Inflammatory macrophage treated with lipopolysaccharide for 1 hour (primary cell): ENCODE results near the gene DOLPP1.
"Not testable (repeated sequence)": the region's sequence is repeated elsewhere in the genome, so short reads cannot be mapped to it uniquely, and the experiment has no call there.

ENCODE experiments used
- DNase-seq, 2 donors: peaks; one replicate each; pipeline ENCODE4 v3.0.0-alpha.2; 2020 to 2022

DOLPP1 gene

DNA sequence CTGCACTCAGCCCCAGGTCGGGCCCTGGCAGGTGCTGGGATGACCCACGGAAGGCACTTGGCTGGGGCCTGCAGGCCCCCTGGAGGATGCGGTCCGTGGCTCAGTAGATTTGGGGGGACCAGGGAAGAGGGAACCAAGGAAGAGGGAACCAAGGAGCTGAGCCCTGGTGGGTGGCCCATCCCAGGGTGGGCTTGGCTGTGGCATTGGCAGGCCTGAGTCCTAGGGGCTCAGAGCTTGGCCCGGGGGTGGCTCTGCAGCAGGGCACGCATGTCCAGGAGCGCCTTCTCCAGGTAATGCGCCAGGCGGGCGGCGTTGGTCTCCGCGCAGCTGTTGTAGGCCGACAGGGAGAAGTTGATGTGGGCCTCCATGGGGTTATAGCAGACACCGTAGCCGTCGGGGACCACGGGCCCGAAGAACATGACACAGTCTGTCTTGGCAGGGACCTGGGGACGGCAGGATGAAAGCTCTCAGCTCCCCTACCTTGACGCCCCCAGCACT lies 14.3 kb downstream of the DOLPP1 start:
- DNase-seq = no peak

GRCh38 chr9:129095908-129096307 lies 15.0 kb downstream of the DOLPP1 start:
- no peak for DNase-seq

DNA sequence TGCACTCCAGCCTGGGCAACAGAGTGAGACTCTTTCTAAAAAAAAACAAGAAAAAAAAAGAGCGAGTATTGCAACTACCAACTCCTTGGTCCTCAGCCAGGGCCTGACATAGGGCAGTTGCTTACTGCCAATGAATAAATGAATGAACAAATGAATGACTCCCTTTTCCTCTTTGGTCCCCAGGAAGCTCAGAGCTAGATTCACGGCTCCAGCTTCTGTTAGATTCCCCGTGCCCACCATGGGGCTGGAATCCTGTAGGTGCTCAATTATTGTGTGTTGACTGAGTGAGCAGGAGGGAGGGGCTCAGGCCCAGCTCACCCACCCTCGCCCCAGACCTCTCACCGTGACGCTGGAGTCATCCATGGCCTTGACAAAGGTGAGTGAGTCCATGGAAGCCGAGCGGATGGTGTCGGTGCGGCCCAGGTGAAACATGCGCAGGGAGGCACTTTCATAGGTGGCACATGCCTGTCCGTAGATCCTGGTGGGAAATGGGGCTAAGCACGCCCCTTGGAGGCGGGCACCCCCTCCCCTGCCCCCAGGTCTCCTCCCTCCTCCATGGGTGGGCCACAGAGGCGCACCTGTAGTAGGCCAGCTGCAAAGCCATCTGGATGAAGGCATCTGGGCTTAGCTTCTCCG lies 16.9 kb downstream of the DOLPP1 start:
- no peak for DNase-seq

- no peak for DNase-seq
Observed at GRCh38 chr9:129098328-129098727, 17.4 kb downstream of the DOLPP1 start.

DNA sequence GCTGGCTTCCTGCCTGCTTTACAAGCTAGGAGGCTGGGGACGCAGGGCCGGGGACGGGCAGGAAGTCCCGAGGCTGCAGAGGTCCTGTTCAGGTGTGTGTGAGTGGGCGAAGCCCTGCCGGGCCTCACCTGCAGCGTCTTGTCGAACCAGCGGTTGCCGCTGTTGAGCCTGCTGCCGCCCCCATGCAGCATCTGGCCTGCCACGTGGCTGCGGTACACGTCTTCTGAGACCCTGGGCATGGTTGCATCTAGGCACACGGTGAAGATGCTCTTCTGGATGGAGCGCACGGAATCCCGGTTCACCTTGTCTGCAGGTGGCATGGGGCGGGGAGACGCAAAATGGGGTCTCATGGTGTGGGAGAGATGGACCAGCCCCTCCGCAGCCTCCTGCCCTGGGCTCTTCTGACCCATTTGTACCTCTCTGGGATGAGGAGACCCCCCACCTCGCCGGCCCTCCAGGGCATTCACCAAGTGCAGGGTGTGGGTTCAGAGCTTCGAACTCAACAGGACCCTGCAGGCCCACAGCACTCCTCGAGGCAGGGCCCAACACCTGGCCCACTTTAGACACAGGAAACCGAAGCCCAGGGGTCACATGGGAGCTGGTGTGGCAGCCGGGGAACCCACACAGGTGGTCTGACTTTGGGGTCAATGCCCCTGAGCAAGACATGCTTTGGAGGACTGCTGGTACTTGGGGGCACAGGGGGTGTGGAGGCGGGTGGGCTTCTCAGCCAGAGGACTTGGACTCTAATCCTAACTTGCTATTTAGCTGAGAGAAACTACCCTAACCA lies 19.7 kb downstream of the DOLPP1 start:
- no peak for DNase-seq

DNA sequence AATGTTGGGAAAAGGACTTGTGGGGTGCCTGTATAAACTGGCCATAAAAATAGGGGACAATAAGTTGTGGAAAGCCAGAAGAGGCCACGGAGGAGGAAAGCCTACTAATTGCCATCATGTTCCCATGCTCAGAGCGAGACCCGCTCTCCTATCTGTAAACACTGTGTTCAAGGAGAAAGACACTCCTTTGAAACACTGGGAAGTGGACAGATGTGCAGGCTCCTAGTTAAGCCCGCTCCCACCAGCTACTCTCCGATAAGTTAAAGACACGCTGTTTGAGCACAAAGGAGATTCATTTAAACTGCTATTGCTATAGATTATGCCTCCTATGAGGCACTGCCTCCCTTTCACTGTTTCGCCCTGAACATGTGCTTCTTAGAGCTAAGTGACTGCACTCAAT lies 20.4 kb downstream of the DOLPP1 start:
- DNase-seq = no peak

DNA sequence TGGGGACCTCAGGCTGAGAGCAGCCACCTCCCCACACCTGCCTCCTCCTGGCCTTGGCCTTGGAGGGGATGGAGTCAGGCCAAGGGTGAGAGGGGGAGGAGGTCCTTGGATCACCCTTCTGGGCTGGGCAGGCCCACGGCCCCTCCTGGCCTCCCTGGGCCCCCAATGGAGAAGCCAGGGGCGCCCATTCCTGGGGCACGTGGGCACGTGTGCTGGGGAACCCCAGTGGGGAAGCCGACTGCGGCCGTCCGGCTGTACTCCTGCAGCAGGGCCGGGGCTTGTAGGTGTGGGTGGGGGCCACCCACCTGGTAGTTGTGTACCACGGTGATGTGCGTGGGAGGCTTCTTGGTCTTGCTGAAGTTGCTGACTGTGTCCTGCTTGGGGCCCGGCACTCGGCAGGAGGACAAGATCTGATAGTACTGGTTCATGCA lies 21.2 kb downstream of the DOLPP1 start:
- DNase-seq = no peak

DNA sequence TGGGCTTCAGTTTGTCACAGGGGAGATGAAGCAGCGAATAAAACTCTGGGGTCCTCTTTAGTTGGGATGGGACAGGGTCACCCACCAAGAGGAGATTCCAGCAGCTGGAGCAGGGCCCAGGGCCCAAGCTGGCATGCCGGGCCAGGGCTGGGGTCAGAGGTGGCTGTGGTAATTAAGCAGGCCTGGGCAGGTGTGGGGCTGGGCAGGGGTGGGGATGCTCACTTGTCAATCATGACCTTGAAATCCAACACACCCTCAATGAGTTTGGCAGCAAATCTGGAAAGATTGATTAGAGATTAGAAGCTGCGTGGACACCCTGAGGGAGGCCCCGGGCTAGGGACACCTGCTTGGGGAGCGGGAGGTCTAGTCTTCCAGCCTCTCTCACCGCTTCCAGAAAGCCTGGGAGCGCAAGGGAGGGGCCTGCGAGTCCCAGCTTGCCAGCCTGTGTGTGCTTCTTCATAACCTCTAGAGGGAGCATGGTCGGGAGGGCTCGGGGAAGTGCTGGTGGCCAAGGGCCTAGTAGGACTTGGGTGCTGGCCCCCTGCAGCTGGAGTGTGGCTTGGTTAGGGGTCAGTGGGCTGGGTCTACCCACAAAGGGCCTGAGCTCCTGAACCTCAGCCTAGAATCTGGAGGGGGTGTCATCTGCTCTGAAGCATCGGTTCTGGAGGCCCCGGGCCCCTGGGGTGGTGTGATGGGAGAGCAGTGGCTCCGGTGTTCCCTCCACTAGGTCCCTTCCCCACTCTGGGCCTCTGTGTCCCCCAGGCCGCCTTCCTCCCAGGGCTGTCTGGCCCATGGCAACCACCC lies 22.1 kb downstream of the DOLPP1 start:
- peak; percentile 39 to 62 for DNase-seq

DNA sequence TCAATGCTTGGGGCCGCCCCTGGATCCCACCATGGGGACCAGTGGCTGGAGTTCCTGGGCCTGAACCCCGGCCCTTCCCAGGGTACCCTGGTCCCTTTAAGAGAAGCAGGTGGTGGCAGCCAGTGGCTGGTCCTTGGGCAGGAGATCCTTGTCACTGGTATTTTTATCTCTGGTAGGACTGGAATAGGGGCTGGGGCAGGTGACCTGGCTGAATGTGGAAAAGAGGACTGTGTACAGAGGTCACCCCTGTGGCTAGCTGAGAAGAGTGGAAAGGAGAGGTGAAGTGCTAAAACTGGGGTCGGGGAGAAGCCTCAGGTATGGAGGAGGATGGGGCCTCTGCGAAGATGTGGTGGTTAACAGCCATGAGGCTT lies 22.7 kb downstream of the DOLPP1 start:
- no peak for DNase-seq

GRCh38 chr9:129104051-129104450 lies 23.1 kb downstream of the DOLPP1 start:
- DNase-seq = no peak

DNA sequence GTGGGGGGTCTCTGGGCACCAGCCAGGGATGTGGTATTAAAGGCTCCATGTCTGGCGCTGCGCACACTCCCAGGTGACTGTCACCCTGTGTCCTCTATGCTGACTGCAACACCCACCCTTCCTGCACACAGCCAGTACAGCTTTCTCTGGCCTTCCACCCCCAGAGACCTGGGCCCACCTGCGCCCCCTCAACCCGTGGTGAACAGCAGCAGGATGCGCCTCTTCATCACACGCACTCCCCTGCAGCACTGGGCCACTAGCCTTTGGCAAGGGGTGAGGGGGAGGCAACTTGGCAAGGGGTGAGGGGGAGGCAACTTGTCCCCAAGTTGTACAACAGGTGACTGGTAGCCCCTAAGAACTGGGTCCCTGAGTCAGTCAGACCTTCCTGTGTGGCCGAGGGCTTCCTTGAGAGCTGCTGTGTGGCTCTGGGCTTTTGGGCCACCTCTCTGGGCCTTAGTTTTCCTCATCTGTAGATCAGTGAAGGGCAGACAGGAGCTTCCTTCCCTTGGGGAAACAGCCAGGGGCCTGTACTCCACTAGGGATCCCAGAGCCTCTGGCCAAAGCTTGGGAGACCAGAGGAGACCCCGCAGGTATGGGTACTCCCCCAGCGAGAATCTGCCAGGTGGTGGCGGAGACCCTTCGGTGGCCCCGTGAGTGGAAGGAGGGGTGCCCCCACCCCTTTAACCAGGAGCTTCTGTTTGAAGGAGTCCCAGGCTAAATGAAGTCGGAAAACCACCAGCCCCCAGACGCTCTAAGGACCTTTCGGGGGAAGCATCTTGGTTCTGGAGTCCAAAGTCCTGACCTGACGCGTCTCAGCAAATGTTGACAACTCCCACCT lies 25.2 kb downstream of the DOLPP1 start:
- DNase-seq = no peak

DNA sequence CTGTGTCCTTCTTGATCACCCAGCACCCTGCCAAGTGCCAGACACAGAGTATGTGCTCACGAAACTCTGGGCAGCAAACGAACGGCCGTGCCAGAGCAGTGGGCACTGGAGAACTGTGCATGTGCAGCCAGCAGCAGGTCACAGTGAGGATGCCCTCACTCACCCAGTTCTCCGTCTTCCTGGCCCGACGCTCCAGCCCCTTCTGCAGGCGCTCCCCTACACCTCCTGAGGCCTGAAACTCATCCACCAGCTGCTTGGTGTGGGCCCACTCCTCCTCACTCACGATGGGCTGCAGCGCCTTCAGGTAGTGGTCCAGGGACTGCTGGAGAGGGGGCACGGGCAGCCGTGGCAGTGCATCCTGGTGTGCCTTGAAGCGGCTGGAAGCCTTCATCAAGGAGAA lies 26.7 kb downstream of the DOLPP1 start:
- DNase-seq = no peak

DNA sequence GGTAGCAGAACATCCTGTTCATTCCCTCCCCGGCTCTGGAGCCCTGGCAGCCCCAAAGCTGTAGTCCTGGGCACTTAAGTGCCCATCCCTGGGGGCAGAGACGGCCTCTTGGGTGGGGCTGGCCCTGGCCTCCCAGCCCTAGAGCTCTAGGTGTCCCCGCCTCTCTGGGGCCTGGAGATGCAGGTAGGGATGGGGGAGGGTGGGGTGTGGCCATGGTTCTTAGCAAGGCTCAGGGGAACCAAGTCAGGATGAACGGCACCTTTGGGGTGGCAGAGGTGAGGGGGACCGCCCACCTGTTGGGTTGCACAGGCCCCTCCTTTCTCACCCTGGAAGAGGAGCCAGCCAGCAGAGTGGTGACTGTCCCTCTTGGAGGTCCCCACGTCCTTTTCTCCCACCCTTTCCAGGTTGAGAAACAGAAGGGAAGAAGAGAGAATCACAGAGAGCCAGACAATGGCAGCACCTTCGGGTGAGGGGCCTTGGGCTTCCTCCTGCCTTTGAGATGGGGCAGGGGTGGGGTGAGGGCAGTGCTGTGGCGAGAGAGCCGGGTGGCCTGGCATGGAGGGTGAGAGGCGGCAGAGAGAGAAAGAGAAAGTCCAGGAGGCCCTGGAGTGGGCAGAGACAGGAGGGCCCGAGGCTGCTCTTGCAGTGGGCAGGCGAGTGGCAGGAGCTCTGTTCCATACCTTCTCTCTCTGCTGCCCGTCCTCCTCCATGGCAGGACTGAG lies 27.3 kb downstream of the DOLPP1 start:
- no peak for DNase-seq

- no peak for DNase-seq
Observed at GRCh38 chr9:129108805-129109536, 28.1 kb downstream of the DOLPP1 start.

DNA sequence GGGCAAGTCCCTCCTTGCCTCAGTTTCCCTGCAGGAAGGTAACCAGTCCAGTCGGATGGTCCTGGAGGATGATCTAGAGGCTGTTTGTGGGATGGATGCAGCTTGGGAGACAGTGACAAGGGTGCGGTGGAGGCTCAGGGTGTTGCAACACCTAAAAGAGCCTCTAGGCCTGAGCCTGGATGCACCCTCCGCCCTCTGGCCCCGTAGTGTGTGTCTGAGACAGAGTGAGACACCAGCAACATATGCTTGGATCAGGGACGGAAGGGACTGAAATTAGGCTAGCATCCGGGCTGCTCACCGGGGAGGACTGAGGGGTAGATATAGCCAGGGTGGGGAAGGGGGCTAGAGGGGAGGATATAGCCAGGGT lies 28.6 kb downstream of the DOLPP1 start:
- peak; percentile 33 to 35 for DNase-seq

- DNase-seq = no peak
Observed at GRCh38 chr9:129109952-129110739, 29.2 kb downstream of the DOLPP1 start.

- peak; percentile 91 to 96 for DNase-seq
Observed at GRCh38 chr9:129110740-129111527, 30.0 kb downstream of the DOLPP1 start, which contains the start of the genes CRAT and PTPA. Gene CRAT, minus strand, starts transcription at chr9:129110793. Its CDS starts 284 bp downstream, at chr9:129110509. Gene PTPA, plus strand, starts transcription at chr9:129111415. Its CDS starts 186 bp downstream, at chr9:129111601.

DNA sequence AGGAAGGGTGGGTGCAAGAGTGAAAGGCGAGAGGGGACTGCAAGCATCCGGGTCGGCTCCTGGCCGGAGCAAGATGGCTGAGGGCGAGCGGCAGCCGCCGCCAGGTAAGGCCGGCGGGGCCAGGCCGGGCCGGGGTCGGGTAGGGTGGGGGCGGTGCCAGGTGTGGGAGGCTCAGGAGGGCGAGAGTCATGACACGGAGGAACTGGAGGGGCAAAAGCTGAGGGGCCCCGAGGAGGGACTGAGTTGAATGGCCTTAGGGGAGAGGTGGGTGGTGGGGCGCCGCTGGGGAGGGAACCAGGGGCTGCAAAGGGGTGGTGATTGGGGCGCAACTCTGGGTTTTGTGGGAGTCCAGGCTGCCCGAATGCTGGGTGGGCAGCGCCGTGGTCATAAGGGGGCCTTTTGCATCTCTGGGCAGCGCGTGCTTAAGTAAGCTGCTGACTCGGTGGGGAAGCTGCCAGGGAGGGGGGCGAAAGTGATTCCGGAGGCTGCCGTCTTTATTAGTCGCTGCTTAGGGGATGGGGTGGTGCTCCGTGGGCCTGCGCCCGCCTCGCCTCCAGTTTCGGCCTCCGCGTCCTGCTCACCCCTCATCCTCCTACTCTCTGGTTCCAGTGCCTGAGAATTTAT lies 30.7 kb downstream of the DOLPP1 start:
- no peak for DNase-seq

GRCh38 chr9:129112526-129112925 lies 31.6 kb downstream of the DOLPP1 start:
- not testable (repeated sequence) for DNase-seq
